NCI-H345 treated with DMSO at 0.1 percent for 48 hours (cell line): ENCODE data around the gene LAMA3.
A peak's percentile ranks its signal among the peaks of the same experiment; 100 is the strongest.
"Not testable (repeated sequence)": the region's sequence is repeated elsewhere in the genome, so short reads cannot be mapped to it uniquely, and the experiment has no call there.

Experiments
- DNase-seq: peaks from one replicate; lab custom pipeline; 2025; ENCODE audit not compliant: unreplicated experiment; lab: John Stamatoyannopoulos, UW

The LAMA3 gene

DNA sequence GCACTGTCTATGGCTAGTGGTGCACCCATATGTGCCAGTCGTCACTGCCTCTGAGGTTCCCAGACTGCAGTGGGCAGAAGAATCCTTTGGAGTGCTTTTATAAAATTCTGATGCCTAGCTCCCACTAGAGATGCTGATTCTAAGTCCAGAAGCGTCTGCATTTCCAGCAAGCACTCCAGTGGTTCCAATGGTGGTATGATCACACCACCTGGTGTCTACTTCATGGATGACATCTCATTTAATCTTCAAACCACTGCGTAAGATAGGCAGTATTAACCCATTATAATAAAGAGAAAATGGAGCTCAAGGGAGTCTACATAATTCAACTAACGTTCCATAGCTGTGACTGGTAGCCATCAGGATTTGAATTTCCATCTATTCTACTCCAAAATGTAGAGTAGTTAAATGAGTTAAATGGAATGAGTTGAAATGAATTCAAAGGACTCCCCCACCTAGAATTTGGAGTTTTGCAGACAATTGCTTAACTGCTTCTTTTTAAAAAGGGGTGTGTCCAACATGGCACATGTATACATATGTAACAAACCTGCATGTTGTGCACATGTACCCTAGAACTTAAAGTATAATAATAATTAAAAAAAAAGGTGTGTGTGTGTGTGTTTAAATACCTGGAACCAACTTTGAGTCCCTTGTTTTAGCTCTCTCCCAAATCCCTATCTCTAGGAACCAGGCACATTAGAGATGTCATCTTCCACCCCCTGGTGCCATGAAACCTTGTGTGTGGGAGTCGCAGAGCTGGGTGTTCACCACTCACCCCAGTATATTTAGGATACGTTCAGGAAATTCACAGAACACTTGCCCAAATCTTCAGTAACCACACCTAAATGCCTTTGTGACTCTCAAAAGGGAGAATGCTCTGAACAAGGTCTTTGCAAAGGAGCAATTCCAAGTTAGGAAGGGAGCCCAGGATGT lies 14.1 kb downstream of the LAMA3 start:
- DNase-seq = peak; percentile 19

DNA sequence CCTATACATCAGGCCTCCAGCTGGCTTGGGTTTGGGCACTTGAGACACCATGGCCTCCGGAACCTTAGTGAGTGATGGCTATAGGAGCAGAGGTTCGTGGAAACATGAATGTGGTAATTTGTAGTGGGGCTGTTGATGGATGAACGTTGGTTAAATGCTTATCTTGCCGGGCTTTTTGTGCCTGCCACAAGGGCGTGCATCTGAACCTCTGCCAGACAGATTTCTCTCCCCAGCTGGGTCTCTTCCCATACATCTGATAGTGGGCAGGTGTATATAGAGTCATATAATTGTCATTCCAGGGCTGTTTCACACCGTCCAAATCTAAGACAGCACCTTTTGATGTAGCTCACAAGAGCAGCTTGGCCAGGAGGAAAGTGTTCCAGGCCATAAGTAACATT lies 14.7 kb downstream of the LAMA3 start:
- DNase-seq = no peak

DNA sequence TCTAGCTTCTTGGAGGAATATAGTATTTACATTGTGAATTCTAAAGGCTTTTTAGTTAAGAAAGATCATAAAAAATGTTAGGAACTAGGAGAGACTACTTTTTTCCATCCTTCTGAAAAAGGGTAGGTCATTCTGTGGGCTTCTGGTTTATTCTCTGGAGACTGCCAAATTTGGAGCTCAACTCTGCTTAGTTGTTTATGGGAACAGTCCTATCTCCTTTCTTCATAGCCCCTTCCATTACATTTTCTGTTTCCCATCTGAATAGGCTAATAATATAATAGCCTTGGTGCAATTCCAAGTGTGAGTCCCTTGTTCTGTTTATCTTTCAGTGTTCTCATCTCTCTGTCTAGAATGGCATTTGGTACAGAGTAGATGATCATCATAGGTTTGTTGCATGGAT lies 15.6 kb downstream of the LAMA3 start:
- no peak for DNase-seq

DNA sequence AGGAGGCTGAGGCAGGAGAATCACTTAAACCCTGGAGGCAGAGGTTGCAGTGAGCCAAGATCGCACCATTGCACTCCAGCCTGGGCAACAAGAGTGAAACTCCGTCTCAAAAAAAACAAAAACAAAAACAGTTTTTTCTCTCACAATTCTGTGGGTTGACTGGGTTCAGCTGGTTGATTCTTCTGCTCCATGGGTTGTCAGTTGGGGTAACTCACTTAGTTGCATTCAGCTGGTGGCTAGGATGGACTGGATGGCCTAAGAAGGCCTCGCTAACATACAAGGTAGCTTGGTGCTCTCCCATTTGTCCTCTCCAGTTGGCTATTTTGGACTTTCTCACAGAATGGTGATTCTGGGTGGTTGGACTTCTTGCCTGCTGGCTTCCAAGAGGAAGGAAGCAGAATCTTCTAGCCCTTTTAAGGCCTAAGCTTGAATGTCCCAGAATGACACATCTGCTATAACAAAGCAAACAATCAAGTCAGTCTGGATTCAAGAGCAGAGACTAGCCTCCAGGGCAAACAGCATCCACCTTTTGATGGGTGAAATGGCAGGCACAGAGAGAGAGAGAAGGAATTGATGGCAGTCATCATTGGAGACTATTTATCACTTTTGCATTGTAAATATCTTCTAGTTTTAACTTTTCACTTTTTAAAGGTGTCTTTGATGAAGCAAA lies 17.9 kb downstream of the LAMA3 start:
- no peak for DNase-seq

DNA sequence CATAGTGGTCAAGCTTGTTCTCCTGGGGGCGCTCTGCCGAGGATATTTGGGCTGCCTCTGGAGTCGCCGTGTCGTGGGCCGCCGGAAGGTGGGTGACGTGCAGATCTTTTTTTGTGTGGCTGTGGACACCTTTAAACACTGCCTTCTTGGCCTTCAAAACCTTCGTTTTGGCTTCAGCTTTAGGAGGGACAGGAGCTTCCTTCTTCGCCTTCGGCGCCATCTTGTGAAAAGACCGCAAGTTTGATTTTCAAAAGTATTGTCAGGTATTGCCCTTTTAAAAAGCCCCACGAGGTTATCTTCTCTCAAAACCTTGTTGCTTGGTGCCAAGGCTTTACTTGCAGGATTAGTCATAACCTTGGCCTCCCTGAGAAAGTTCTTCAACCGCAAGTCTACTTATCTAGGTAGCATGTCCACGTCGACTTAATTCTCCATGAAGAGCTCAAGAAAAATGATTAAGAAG lies 20.8 kb downstream of the LAMA3 start:
- DNase-seq = no peak

DNA sequence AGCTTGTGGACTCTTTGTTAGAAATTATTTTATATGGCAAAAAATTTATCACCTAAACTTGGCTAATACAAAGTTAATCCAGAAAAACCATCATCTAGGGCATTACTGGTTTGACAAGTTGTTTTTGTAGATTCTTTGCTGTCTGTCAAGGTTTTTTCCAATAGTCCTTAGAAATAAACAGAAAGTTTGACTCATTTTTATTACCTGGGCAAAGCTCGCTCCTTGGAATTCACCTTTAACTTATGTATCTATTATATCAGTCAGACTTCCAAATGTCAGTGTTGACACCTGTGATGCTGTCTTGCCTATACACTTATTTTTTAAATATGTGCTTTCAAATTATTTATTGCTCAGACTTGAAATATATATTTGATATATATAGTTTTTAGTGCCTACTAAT lies 21.7 kb downstream of the LAMA3 start:
- DNase-seq = no peak

DNA sequence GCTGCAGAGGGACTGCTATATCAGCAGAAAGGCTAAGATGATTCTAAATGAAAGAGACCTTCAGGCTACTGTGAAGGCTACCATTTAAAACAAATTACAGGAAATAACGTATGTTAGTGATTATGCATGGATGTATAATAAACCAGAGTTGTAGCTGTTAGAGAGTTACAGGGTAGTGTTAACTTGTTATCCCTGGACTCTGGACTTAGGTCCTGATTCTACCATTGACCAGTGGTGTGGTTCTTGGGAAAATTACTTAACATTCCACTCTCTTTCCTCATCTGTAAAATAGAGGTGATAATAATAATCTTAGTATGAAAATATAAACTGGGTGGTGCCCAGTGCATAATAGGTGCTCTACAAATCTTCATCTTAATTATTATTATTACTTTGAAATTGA lies 22.2 kb downstream of the LAMA3 start:
- no peak for DNase-seq

DNA sequence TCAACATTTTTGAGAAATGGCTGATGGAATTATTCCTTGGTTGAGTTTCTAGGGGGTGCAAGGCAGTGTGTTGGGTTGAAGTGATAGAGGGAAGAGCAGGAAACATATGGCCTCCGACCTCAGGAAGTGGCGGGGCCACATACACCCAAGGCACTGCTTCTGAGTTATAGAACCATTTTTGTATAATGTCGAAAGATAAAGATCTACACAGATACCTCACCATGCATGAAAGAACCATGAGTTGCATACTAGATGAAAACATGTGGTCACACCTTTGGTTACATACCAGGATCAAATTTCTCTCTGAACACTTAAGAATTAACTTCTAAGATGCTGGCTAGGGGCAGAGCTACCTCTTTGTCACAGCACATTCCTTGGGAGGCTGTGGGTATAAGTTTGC lies 23.2 kb downstream of the LAMA3 start:
- no peak for DNase-seq

DNA sequence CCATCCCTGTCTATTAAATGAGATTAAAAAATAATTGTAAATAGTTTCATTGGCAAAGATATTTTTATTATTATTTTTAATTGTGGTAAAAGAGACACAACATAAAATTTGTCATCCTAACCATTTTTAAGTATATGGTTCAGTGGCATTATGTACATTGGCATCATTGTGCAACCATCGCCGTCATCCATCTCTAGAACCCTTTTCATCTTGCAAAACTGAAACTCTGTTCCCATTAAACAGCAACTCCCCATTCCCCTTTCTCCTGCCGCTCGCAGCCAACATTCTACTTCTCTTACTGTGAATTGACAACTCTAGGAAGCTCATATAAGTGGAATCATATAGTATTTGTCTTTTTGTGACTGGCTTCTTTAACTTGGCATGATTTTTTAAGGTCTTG lies 25.3 kb downstream of the LAMA3 start:
- DNase-seq = no peak

DNA sequence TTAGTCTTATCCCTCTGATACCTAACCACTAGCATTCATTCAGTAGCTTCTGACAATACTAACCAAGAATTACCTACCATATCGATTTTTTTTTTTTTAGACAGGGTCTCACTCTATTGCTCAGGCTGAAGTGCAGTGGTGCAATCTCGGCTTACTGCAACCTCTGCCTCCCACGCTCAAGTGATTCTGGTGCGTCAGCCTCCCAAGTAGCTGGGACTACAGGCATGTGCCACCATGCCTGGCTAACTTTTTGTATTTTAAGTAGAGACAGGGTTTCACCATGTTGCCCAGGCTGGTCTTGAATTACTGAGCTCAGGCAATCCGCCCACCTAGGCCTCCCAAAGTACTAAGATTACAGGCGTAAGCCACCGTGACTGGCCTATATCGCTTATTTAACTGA lies 26.8 kb downstream of the LAMA3 start:
- not testable (repeated sequence) for DNase-seq

DNA sequence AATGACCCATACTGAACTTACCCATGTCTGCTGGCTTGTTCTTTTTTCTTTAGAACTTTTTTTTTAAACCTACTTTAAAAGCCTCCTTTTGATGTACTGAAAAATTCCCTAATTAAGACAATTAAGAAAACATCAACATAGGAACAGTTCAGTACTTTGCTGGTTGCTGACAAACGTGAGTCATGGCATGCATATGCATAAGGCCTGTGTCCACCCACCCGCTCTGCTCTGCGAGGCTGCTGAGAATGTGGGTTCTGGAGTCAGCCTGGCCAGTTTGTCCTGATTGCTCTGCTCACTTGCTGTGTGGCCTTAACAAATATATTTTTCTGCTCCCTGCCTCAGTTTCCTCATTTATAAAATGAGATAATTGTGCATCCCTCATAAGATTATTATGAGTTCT lies 27.3 kb downstream of the LAMA3 start:
- DNase-seq = no peak

DNA sequence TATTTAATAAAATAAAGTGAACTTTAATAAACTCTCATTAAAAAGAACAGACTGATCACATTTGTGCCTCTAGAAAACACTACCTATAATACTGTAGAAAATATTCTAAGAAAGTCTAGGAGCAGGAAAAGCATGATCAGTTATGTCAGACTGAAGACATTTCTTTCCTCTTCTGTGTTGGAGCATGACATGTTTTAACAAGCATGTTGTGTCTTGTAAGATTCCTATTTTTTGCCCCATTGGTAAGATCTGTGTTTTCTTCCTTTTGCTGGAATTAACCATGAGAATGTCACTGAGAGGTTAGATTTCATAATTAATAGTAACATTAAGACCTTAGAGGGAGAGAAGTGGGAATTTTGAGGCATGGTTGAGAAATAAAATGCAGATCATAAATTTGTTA lies 27.7 kb downstream of the LAMA3 start:
- no peak for DNase-seq

DNA sequence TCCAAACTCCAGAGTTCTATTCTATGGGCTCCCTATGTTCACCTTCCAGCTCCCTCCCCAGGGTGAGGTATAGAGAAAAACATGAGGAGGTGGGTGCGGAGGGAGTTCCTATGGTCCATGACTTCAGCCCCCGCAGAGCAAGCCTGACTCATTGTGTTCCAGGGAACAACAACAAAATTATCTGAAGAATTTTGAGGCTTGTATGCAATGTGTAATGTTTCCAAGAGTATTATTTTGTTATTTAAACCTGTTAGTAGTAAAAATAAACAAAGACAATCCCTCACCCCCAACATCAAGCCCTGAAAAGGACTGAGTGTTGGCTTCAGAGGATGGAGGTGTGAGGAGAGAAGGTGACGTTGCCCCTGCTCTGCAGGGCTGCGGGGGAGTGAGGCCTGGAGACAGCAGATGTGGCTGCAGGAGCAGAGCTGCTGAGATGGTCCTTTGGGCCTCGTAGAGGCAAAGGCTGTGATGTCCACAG lies 29.0 kb downstream of the LAMA3 start:
- no peak for DNase-seq

DNA sequence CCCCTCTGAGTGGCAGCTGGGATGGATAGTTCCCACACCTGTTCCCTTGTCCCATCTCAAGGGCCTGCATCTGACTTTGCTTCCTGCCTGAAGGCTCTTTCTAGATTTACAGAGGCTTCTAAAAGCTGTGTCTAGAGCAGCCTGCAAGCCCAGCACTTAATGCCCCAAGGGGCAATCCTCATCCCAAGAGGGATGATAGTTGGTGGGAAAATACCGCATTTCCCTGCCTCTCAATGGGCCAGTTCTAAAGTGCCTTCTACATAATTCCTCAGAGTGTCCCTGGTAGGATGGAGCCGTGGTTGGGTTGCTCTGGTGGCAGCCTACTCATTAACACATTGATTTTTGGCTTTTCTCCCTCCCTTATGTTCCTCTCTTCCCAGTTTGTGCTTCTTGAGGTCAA lies 29.5 kb downstream of the LAMA3 start:
- DNase-seq = no peak

DNA sequence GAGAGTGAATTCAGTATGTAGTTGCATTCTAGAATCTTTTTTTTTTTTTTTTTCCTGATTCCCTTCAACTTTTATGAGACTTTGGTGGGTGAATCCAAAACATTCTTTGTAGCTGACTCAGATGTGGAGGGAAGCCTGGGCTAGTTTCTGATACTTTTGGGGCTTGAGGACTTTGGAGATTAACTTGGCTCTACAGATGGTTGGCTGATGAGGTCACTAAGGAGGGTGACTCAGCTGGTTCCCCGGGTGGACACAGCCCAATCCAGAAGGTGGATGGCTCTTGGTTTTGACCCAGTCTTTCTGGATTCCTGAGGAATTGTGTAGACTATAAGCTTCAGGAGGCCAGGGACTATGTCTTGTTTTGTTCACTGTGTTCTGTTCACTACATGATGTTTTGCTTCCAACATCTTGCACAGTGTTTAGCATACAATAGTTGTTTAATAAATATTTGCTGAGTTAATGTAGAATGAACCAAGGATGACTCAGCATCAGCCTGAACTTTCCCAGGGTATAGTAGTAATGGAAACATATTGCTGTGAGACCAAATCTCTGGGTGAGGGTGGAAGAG lies 30.5 kb downstream of the LAMA3 start:
- no peak for DNase-seq

DNA sequence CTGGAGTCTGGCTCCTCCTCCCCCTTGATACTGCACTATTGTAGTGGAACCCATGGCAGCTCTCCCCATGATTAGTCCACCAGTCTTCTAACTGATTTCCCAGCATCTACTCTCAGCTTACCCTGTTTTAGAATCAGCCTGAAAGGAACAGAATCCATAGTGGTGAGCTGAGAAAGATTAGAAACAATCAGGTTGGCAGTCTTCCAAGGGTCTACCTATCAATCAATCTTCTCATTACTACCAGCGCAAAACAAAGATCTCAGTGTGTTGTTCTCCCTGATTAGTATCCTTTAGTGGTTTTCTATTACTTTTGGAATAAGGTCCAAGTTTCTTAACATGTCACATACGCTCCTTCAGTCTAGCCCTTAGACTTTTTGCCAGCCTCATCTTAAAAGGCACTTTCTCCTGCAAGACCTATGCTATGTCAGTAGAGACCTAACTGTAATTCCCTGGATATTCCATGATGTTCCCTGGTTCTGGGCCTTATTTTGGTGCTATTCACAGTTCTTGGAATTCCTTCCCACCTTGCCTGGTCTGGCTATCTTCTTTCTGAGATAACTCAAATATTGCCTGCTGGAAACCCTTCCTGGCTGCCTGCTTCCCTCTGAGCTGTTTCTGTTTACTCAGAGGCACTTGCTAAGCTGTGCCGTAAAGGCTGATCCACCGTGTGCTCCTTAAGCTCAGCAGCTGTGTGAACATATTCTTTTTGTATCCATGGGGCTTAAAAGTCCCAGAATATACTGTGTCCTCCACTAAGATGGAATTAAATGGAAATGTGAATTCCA lies 32.6 kb downstream of the LAMA3 start:
- DNase-seq = peak; percentile 20

DNA sequence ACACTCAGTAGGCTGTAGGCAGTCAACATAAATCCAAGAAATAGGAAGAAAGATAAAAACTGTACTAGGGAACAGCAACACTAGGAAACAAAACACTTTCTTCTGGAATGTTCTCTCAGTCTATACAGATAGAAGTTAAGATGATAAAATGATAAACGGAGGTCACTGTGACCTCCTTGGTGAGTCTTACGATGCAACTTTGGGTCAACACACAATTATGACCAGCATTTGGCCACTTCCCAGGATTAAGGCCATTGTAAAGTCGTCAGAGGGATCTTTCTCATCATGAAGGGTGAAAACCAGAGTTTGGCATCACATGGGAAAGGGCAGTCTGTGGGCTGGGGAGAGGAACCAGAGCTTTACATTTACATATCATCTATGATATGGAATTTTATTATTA lies 33.4 kb downstream of the LAMA3 start:
- DNase-seq = no peak

DNA sequence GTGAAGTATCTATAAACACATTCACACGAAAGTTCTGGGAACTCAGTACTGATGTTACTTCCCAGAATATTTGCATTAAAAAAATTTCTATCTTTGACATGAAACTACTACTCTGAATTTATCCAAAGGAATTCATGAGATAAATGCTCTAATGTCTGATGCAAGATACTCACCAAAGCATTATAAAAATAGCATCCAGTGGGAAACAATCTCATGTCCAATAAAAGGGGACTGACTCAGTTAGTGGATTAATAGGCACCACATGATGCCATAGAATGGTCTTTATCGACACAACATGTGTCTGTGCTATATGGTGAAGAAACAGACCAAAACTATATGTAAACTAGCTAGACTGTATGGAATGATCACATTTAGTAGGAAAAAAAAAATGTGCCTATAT lies 33.9 kb downstream of the LAMA3 start:
- no peak for DNase-seq

DNA sequence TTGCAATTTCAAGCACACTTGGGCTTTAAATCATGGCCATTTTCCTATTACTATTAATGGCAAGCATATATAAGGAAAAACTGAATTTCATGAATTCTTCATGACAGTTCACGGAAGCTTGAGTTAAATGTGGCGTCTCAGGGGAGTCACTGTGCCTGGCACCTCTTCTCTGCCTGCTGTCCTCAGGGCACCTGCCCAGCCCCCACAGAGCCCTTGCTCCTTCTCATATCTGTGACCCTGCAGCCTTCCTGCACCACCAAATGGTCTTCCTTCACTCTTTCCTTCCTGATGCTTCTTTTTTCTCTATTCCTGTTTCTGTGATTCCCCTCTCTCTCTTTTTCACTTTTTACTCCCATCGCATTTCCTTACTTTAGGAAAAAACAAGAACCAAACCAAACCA lies 35.4 kb downstream of the LAMA3 start:
- no peak for DNase-seq

DNA sequence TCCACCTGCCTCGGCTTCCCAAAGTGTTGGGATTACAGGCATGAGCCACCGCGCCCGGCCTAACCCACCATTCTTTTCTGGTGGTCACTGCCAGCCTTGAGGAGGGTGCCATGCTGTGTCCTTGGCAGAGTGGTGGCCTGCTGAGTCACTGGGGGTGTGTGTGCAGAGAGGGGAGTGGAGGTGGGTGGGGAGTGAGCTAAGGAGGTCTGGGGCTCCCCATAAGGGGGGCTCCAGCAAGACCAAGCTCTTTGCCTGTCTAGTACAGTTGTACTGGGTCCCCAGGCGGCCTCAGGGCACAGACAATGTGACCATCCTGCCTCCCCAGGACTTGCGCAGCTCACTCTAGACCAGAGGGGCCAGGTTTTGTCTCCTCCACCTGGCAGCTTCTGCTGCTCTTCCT lies 36.1 kb downstream of the LAMA3 start:
- DNase-seq = no peak
